ENCODE measurements around the gene LLGL1. TPM values are rescaled to one million over a fixed set of nuclear protein-coding genes. Genes with fewer than 3 reads are reported as not detected.

Gene LLGL1
- total and polyA plus RNA-seq, 3 experiments from 2014 or later: 1.5 to 26.3 (median 24.3) TPM

DNA sequence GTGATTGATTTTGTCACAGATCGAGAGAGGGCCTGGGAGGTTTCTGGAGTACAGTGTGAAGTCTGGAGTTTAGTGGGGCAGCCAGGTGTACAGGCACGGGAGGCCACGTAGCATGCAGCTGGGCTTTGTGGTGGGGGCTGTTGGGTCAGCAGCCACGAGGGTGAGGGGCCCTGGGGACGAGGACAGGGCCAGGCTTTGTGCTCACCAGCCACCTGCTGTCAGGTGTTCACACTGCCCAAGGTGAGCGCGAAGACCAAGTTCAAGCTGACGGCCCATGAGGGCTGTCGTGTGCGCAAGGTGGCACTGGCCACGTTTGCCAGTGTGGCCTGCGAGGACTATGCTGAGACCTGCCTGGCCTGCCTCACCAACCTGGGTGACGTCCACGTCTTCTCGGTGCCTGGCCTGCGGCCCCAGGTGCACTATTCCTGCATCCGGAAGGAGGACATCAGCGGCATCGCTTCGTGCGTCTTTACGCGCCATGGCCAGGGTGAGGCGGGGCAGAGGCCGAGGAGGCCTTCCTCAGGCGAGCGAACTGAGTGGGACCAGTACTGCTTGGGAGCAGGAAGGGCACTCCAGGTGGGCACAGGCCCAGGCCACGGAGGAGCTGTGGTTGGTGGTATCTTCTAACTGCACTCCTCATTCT, 15.9 kb downstream of the LLGL1 start:
- H3K36me3 ChIP-seq (ENCODE audit: insufficient read depth, low read length): peaks cover 14% of the 10 kb centered on the region
- H3K27me3 ChIP-seq (ENCODE audit: insufficient read depth, low read length, poor library complexity, severe bottlenecking): no peaks in the 10 kb centered on the region
- no peak overlapping the region for H3K4me3 ChIP-seq (ENCODE audit: low read length)
- CTCF ChIA-PET: interaction anchor here (1.0 kb wide), 1 partner anchor 20 kb away, joined by 3 read pairs; no protein-coding TSS in a partner anchor
- Mint-ChIP-seq H3K27me3 (no peaks in the 10 kb centered on the region), H3K27ac (no peak overlapping the region), H3K36me3 (peaks cover 0 to 72% (median 5%) of the 10 kb centered on the region in 3 donors), H3K4me1 (no peaks in the 10 kb centered on the region), H3K9me3 (no peaks in the 10 kb centered on the region), H3K4me3 (no peak overlapping the region)
- H3K27ac ChIP-seq (ENCODE audit: low read depth, low read length): no peak overlapping the region
- POLR2A ChIA-PET: no interaction called here
- no peaks in the 10 kb centered on the region for H3K9me3 ChIP-seq (ENCODE audit: low read length)
- no peak for DNase-seq
- no peaks in the 10 kb centered on the region for H3K4me1 ChIP-seq (ENCODE audit: insufficient read depth, low read length)

DNA sequence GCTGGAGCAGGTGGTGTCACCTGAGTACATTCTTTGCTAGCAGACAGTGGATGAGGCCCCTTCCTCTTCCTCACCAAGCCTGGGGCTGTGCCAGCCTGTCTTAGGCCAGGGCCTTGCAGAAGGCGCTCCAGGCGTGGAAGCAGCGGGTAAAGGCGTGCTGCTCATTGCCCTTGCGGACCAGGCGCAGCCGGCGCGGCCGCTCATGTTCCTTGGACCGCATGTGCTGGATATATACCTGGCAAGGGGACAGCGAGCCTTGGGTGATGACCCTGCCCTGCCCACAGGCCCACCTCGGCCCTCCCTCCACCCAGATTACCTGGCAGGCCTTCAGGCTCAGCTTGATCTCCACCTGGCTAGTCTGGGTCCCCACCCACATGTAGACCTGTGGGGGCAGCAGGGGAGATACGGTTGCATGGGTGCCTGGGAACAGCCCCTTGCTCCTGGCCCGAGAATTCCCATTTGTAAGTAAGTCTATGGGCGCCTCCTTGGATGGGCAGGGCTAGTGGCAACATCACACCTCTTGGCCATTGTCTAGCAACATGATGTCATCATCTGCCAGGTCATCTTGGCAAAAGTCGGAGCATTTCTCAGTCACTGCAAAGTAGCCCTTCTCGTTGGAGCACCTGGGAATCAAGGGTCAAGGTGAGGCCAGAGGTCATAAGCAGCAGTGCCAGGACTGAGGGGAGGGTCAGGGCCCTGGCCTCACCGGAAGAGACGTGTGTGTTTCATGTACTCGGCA, 19.8 kb downstream of the LLGL1 start:
- no peak for DNase-seq
- Mint-ChIP-seq H3K27me3 (peaks cover 0 to 2% of the 10 kb centered on the region in 2 donors), H3K27ac (peak overlapping the region in 1 of 8 donors; percentile 69), H3K4me1 (peaks cover 3 to 4% (median 3%) of the 10 kb centered on the region in 3 donors), H3K4me3 (peak overlapping the region in 1 of 7 donors; percentile 54), H3K36me3 (peaks cover 3 to 76% (median 10%) of the 10 kb centered on the region in 3 donors), H3K9me3 (no peaks in the 10 kb centered on the region)
- H3K27ac ChIP-seq (ENCODE audit: low read depth, low read length): no peak overlapping the region
- H3K9me3 ChIP-seq (ENCODE audit: low read length): no peaks in the 10 kb centered on the region
- no peak overlapping the region for H3K4me3 ChIP-seq (ENCODE audit: low read length)
- CTCF ChIA-PET: no interaction called here
- H3K4me1 ChIP-seq (ENCODE audit: insufficient read depth, low read length): no peaks in the 10 kb centered on the region
- POLR2A ChIA-PET: no interaction called here
- H3K27me3 ChIP-seq (ENCODE audit: insufficient read depth, low read length, poor library complexity, severe bottlenecking): no peaks in the 10 kb centered on the region
- H3K36me3 ChIP-seq (ENCODE audit: insufficient read depth, low read length): peaks cover 23% of the 10 kb centered on the region

DNA sequence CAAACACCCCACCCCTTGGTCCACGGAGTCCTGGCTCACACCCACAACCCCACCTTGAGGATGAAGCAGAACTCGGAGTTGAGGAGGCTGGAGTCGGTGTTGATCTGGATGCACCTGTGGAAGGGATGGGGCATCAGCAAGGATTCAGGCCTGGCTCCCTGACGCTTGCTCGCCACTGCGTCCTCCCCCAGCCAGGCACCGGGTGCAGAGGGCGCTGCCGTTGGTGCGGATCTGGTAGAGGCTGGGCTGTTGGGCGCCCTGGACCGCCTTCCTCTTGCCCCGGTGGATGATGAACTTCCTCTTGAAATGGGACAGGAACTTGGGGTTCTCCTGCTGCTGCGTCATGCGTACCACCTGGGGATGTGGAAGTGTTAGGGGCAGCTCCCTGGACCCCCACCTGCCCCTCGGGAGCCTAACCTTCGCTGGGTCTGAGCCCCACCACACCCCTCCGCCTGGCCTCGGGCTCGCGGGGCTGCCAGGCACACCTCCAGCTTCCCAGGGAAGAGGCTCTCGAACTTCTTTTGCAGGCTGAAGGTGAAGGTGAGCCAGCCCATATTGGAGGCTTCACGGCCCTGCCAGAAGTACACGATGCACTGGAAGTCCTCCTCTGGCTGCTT, 20.8 kb downstream of the LLGL1 start:
- CTCF ChIA-PET: no interaction called here
- H3K4me1 Mint-ChIP-seq: peaks cover 3 to 4% (median 3%) of the 10 kb centered on the region in 3 donors
- Histone ChIP-seq H3K9me3 (ENCODE audit: low read length) (no peaks in the 10 kb centered on the region), H3K36me3 (ENCODE audit: insufficient read depth, low read length) (peaks cover 33% of the 10 kb centered on the region), H3K27ac (ENCODE audit: low read depth, low read length) (no peak overlapping the region), H3K4me1 (ENCODE audit: insufficient read depth, low read length) (no peaks in the 10 kb centered on the region), H3K4me3 (ENCODE audit: low read length) (no peak overlapping the region), H3K27me3 (ENCODE audit: insufficient read depth, low read length, poor library complexity, severe bottlenecking) (no peaks in the 10 kb centered on the region)
- no peak overlapping the region for H3K4me3 Mint-ChIP-seq
- H3K9me3 Mint-ChIP-seq: no peaks in the 10 kb centered on the region
- no peak overlapping the region for H3K27ac Mint-ChIP-seq
- peaks cover 7 to 81% (median 13%) of the 10 kb centered on the region in 3 donors for H3K36me3 Mint-ChIP-seq
- DNase-seq: no peak
- POLR2A ChIA-PET: no interaction called here
- peaks cover 0 to 2% of the 10 kb centered on the region in 2 donors for H3K27me3 Mint-ChIP-seq

DNA sequence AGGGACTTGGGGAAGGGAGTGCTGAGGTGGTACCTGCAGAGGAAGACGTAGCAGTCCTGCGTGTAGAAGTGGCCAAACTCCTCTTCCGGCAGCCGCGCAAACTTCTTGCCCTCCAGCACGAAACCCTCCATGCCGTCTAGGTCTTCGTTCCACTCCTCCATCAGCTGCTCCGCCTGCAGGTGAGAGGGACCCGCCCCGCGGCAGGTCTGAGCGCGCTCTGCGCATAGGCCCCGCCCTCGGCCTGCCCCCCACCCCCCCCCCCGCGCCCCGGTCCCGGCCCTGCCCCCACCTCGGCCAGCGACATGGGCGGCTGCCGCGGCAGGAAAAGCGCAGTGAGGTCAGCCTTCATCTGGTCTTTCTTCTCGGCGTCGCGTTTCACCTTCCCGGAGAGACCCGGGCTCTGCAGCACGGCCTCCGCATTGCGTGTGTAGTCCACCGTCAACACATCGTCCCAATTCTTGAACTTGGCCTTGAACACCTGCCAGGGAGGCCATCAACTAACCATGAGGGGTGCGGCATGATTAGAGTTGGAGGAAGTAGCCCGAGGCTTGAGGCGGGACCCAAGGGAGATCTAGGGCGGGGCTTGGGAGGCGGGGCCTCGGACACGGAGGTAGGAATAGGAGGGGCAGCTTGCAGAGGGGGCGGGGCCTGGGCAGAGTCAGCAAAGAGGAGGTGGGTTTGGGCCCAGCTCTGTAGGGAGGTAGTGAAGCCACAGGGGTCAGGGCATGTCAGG, 21.6 kb downstream of the LLGL1 start:
- peaks cover 7 to 81% (median 13%) of the 10 kb centered on the region in 3 donors for H3K36me3 Mint-ChIP-seq
- H3K4me3 Mint-ChIP-seq: no peak overlapping the region
- H3K9me3 ChIP-seq (ENCODE audit: low read length): no peaks in the 10 kb centered on the region
- peaks cover 41% of the 10 kb centered on the region for H3K36me3 ChIP-seq (ENCODE audit: insufficient read depth, low read length)
- ChIA-PET POLR2A (interaction anchor here (0.6 to 1.1 kb wide), 2 partner anchors 16 to 21 kb away, joined by 3 to 4 read pairs; partner anchors contain the start of gene LLGL1), CTCF (interaction anchor here (0.7 kb wide), 1 partner anchor 47 kb away, joined by 3 read pairs; no protein-coding TSS in a partner anchor)
- H3K27me3 Mint-ChIP-seq: peaks cover 0 to 2% of the 10 kb centered on the region in 2 donors
- peak overlapping the region in 3 of 8 donors; percentile 17 to 47 (median 32) for H3K27ac Mint-ChIP-seq
- DNase-seq: no peak
- no peaks in the 10 kb centered on the region for H3K4me1 ChIP-seq (ENCODE audit: insufficient read depth, low read length)
- H3K4me3 ChIP-seq (ENCODE audit: low read length): no peak overlapping the region
- peaks cover 3 to 4% (median 3%) of the 10 kb centered on the region in 3 donors for H3K4me1 Mint-ChIP-seq
- no peak overlapping the region for H3K27ac ChIP-seq (ENCODE audit: low read depth, low read length)
- no peaks in the 10 kb centered on the region for H3K27me3 ChIP-seq (ENCODE audit: insufficient read depth, low read length, poor library complexity, severe bottlenecking)
- no peaks in the 10 kb centered on the region for H3K9me3 Mint-ChIP-seq

DNA sequence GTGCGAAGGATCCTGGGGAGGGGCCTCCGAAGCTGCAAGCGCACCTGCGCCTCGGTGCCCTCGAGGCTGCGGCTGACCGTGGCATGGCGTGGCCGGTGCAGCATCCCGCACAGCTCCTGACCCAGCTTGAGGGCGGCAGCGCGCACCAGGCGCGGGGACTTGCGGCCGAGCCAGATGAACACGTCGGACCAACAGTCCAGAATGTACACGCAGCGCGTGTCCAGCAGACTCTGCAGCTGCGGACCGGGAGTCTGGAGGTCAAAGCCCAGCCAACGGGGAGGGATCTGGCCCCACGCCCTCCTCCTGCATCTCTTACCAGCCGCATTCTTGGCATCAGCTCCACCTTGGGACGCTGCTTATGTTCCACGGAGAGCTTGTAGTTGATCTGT, 22.2 kb downstream of the LLGL1 start:
- peaks cover 3 to 4% (median 3%) of the 10 kb centered on the region in 3 donors for H3K4me1 Mint-ChIP-seq
- H3K27me3 Mint-ChIP-seq: peaks cover 0 to 2% of the 10 kb centered on the region in 2 donors
- H3K27me3 ChIP-seq (ENCODE audit: insufficient read depth, low read length, poor library complexity, severe bottlenecking): no peaks in the 10 kb centered on the region
- no peaks in the 10 kb centered on the region for H3K9me3 ChIP-seq (ENCODE audit: low read length)
- H3K27ac Mint-ChIP-seq: no peak overlapping the region
- ChIA-PET POLR2A (interaction anchor here (0.6 to 1.1 kb wide), 2 partner anchors 16 to 22 kb away, joined by 3 to 4 read pairs; partner anchors contain the start of gene LLGL1), CTCF (interaction anchor here (0.7 to 1.5 kb wide), 2 partner anchors 10 to 46 kb away, joined by 3 to 4 read pairs; no protein-coding TSS in a partner anchor)
- peaks cover 7 to 83% (median 13%) of the 10 kb centered on the region in 3 donors for H3K36me3 Mint-ChIP-seq
- H3K4me1 ChIP-seq (ENCODE audit: insufficient read depth, low read length): no peaks in the 10 kb centered on the region
- no peak for DNase-seq
- H3K4me3 ChIP-seq (ENCODE audit: low read length): no peak overlapping the region
- H3K36me3 ChIP-seq (ENCODE audit: insufficient read depth, low read length): peaks cover 47% of the 10 kb centered on the region
- no peak overlapping the region for H3K27ac ChIP-seq (ENCODE audit: low read depth, low read length)
- peak overlapping the region in 1 of 7 donors; percentile 48 for H3K4me3 Mint-ChIP-seq
- H3K9me3 Mint-ChIP-seq: no peaks in the 10 kb centered on the region

DNA sequence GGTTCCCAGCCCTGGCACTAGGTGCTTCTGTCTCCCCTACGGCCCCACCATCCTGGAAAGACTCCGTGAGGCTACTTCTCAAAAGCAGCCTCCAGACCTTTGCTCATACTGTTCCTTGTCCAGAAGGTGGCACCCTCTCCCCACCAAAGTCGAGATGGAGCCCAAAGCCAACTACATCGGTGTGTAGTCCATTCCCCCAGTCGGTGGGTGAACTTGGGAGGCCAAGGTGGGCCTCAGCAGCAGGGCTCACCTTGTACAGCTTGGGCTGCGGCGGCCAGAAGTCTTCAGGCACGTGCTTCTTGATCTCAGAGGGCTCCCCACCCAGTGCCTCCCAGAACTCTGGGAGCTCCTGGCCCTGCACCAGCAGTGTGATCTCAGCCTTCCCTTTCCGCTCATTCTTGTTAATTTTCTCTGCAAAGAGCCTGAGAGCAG, 22.9 kb downstream of the LLGL1 start:
- Mint-ChIP-seq H3K36me3 (peaks cover 7 to 87% (median 13%) of the 10 kb centered on the region in 3 donors), H3K27me3 (peaks cover 0 to 2% of the 10 kb centered on the region in 2 donors), H3K4me1 (peaks cover 3 to 4% (median 3%) of the 10 kb centered on the region in 3 donors), H3K9me3 (no peaks in the 10 kb centered on the region), H3K27ac (peak overlapping the region in 7 of 8 donors; percentile 10 to 84 (median 81)), H3K4me3 (peak overlapping the region in 1 of 7 donors; percentile 37)
- CTCF ChIA-PET: interaction anchor here (0.9 to 1.5 kb wide), 3 partner anchors 9 to 75 kb away, joined by 3 to 4 read pairs (median 3); no protein-coding TSS in a partner anchor
- peaks cover 53% of the 10 kb centered on the region for H3K36me3 ChIP-seq (ENCODE audit: insufficient read depth, low read length)
- H3K27me3 ChIP-seq (ENCODE audit: insufficient read depth, low read length, poor library complexity, severe bottlenecking): no peaks in the 10 kb centered on the region
- POLR2A ChIA-PET: no interaction called here
- DNase-seq: peak; percentile 29 to 76 (median 53)
- no peaks in the 10 kb centered on the region for H3K9me3 ChIP-seq (ENCODE audit: low read length)
- no peaks in the 10 kb centered on the region for H3K4me1 ChIP-seq (ENCODE audit: insufficient read depth, low read length)
- H3K27ac ChIP-seq (ENCODE audit: low read depth, low read length): no peak overlapping the region
- H3K4me3 ChIP-seq (ENCODE audit: low read length): no peak overlapping the region

DNA sequence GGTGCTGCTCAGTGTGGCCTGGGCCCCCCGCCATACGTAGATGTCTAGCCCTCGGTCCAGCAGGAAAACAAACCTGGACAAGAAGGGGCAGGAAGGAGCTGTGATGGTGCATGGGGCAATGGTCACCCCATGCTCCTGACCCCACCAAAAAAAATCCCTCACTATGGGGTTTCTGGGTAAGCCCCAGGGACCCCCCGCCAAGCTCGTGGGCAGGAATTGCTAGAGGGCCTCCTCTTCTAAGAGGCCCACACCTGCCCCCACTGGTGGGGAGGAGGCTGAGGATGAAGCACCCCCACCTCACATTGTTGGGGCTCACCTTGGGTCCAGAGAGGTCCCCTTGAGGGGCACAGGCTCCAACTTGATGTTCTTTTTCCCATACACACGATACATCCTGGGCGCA, 23.4 kb downstream of the LLGL1 start:
- H3K27me3 Mint-ChIP-seq: peaks cover 0 to 2% of the 10 kb centered on the region in 2 donors
- no peak overlapping the region for H3K27ac ChIP-seq (ENCODE audit: low read depth, low read length)
- peak overlapping the region in 1 of 7 donors; percentile 37 for H3K4me3 Mint-ChIP-seq
- no peaks in the 10 kb centered on the region for H3K4me1 ChIP-seq (ENCODE audit: insufficient read depth, low read length)
- CTCF ChIA-PET: interaction anchor here (0.9 to 1.5 kb wide), 3 partner anchors 9 to 75 kb away, joined by 3 to 4 read pairs (median 3); no protein-coding TSS in a partner anchor
- peaks cover 3 to 4% (median 3%) of the 10 kb centered on the region in 3 donors for H3K4me1 Mint-ChIP-seq
- H3K9me3 ChIP-seq (ENCODE audit: low read length): no peaks in the 10 kb centered on the region
- peak overlapping the region in 2 of 8 donors; percentile 61 to 78 for H3K27ac Mint-ChIP-seq
- H3K4me3 ChIP-seq (ENCODE audit: low read length): no peak overlapping the region
- POLR2A ChIA-PET: no interaction called here
- H3K9me3 Mint-ChIP-seq: no peaks in the 10 kb centered on the region
- H3K36me3 Mint-ChIP-seq: peaks cover 7 to 87% (median 13%) of the 10 kb centered on the region in 3 donors
- H3K36me3 ChIP-seq (ENCODE audit: insufficient read depth, low read length): peaks cover 58% of the 10 kb centered on the region
- H3K27me3 ChIP-seq (ENCODE audit: insufficient read depth, low read length, poor library complexity, severe bottlenecking): no peaks in the 10 kb centered on the region
- no peak for DNase-seq

Data from CD8-positive, alpha-beta memory T cell (primary cell).